Adipocyte (in vitro differentiated cells): ENCODE data around the gene PARVA.
A peak's percentile ranks its signal among the peaks of the same experiment; 100 is the strongest.

Source experiments
- DNase-seq: peaks from one replicate; pipeline ENCODE4 v3.0.0-alpha.2; 2015; ENCODE audit warnings: low read depth
- H3K27me3 ChIP-seq: replicated peaks from 2 replicates; pipeline ENCODE4 v1.7.0; 2013; ENCODE audit warnings: mild to moderate bottlenecking, low read length, moderate library complexity; ENCODE audit not compliant: control insufficient read depth, insufficient read depth
- H3K36me3 ChIP-seq: 2 replicates; pipeline ENCODE4 v1.7.0; 2013; ENCODE audit warnings: low read length, mild to moderate bottlenecking, moderate library complexity; ENCODE audit not compliant: control insufficient read depth, insufficient read depth, severe bottlenecking
- H3K4me1 ChIP-seq: 2 replicates; pipeline ENCODE4 v1.7.0; 2013; ENCODE audit warnings: mild to moderate bottlenecking, low read length, moderate library complexity; ENCODE audit not compliant: control insufficient read depth, insufficient read depth
- H3K4me3 ChIP-seq: 2 replicates; pipeline ENCODE4 v1.7.0; 2013; ENCODE audit warnings: mild to moderate bottlenecking, low read length, moderate library complexity
- H3K9ac ChIP-seq: 2 replicates; pipeline ENCODE4 v1.7.0; 2013; ENCODE audit warnings: mild to moderate bottlenecking, low read length, moderate library complexity
- H3K9me3 ChIP-seq: 2 replicates; pipeline ENCODE4 v1.7.0; 2013; ENCODE audit warnings: mild to moderate bottlenecking, low read length, moderate library complexity; ENCODE audit not compliant: control insufficient read depth

PARVA gene

GRCh38 chr11:12535321-12535720 lies 157.9 kb downstream of the PARVA start:
- Histone ChIP-seq H3K4me3 (no peak overlapping the region), H3K36me3 (peaks cover 31% of the 10 kb centered on the region), H3K27me3 (no peaks in the 10 kb centered on the region), H3K9me3 (no peaks in the 10 kb centered on the region), H3K4me1 (peaks cover 49% of the 10 kb centered on the region), H3K9ac (no peak overlapping the region)
- DNase-seq, result no peak

GRCh38 chr11:12536566-12536965 lies 159.2 kb downstream of the PARVA start:
- Histone ChIP-seq H3K27me3 (no peaks in the 10 kb centered on the region), H3K9me3 (no peaks in the 10 kb centered on the region), H3K4me1 (peaks cover 50% of the 10 kb centered on the region), H3K36me3 (peaks cover 18% of the 10 kb centered on the region), H3K9ac (no peak overlapping the region), H3K4me3 (no peak overlapping the region)
- DNase-seq, result no peak

- Histone ChIP-seq H3K36me3 (peaks cover 7% of the 10 kb centered on the region), H3K9ac (peak overlapping the region; percentile 6), H3K27me3 (no peaks in the 10 kb centered on the region), H3K4me3 (no peak overlapping the region), H3K4me1 (peaks cover 52% of the 10 kb centered on the region), H3K9me3 (no peaks in the 10 kb centered on the region)
- no peak for DNase-seq
Observed at GRCh38 chr11:12537778-12538401, 160.5 kb downstream of the PARVA start.

- Histone ChIP-seq H3K9me3 (no peaks in the 10 kb centered on the region), H3K4me3 (no peak overlapping the region), H3K4me1 (peaks cover 52% of the 10 kb centered on the region), H3K36me3 (no peaks in the 10 kb centered on the region), H3K27me3 (no peaks in the 10 kb centered on the region), H3K9ac (peak overlapping the region; percentile 68)
- DNase-seq, result no peak
Observed at GRCh38 chr11:12538889-12539421, 161.6 kb downstream of the PARVA start.

GRCh38 chr11:12539572-12539971 lies 162.2 kb downstream of the PARVA start:
- Histone ChIP-seq H3K4me3 (peak overlapping the region; percentile 19), H3K27me3 (no peaks in the 10 kb centered on the region), H3K9ac (peak overlapping the region; percentile 68), H3K36me3 (no peaks in the 10 kb centered on the region), H3K4me1 (peaks cover 53% of the 10 kb centered on the region), H3K9me3 (no peaks in the 10 kb centered on the region)
- peak; percentile 89 for DNase-seq

GRCh38 chr11:12540075-12540680 lies 162.8 kb downstream of the PARVA start:
- Histone ChIP-seq H3K9me3 (no peaks in the 10 kb centered on the region), H3K36me3 (no peaks in the 10 kb centered on the region), H3K4me1 (peaks cover 59% of the 10 kb centered on the region), H3K9ac (peak overlapping the region; percentile 68), H3K4me3 (peak overlapping the region; percentile 19), H3K27me3 (no peaks in the 10 kb centered on the region)
- DNase-seq, result peak; percentile 42

- Histone ChIP-seq H3K27me3 (no peaks in the 10 kb centered on the region), H3K36me3 (no peaks in the 10 kb centered on the region), H3K4me3 (peak overlapping the region; percentile 19), H3K9ac (peak overlapping the region; percentile 68), H3K4me1 (peaks cover 60% of the 10 kb centered on the region), H3K9me3 (no peaks in the 10 kb centered on the region)
- peak; percentile 86 for DNase-seq
Observed at GRCh38 chr11:12540913-12541582, 163.7 kb downstream of the PARVA start.

GRCh38 chr11:12541583-12542151 lies 164.3 kb downstream of the PARVA start:
- H3K4me3 ChIP-seq, result no peak overlapping the region
- H3K36me3 ChIP-seq, result no peaks in the 10 kb centered on the region
- no peaks in the 10 kb centered on the region for H3K9me3 ChIP-seq
- DNase-seq, result no peak
- H3K4me1 ChIP-seq, result peaks cover 60% of the 10 kb centered on the region
- H3K9ac ChIP-seq, result peak overlapping the region; percentile 61
- no peaks in the 10 kb centered on the region for H3K27me3 ChIP-seq

- Histone ChIP-seq H3K4me3 (no peak overlapping the region), H3K9ac (no peak overlapping the region), H3K36me3 (no peaks in the 10 kb centered on the region), H3K9me3 (no peaks in the 10 kb centered on the region), H3K4me1 (peaks cover 56% of the 10 kb centered on the region), H3K27me3 (no peaks in the 10 kb centered on the region)
- no peak for DNase-seq
Observed at GRCh38 chr11:12542186-12542935, 165.0 kb downstream of the PARVA start.

GRCh38 chr11:12543596-12544415 lies 166.4 kb downstream of the PARVA start:
- Histone ChIP-seq H3K9me3 (no peaks in the 10 kb centered on the region), H3K4me3 (no peak overlapping the region), H3K9ac (no peak overlapping the region), H3K27me3 (no peaks in the 10 kb centered on the region), H3K4me1 (peaks cover 58% of the 10 kb centered on the region), H3K36me3 (no peaks in the 10 kb centered on the region)
- DNase-seq, result no peak
